Peyer's patch (tissue), 4 donors: ENCODE results near the gene TTYH3. TPM values are rescaled to one million over a fixed set of nuclear protein-coding genes. Genes with fewer than 3 reads are reported as not detected.

Experiments
- DNase-seq, 3 donors: peaks; one replicate each; pipeline ENCODE4 v3.0.0-alpha.2; 2017 to 2019
- H3K27ac ChIP-seq, 4 donors: fragments of 200-600 bp; sonication (generic); one replicate each; pipeline ENCODE4 v1.5.1; 2016 to 2019
- H3K27me3 ChIP-seq, 2 donors: fragments of 200-600 bp; sonication (generic); one replicate each; pipeline ENCODE4 v1.5.1; 2019
- H3K36me3 ChIP-seq, 3 donors: fragments of 200-600 bp; sonication (generic); one replicate each; pipeline ENCODE4 v1.5.1; 2016 to 2019
- H3K4me1 ChIP-seq, 4 donors: fragments of 200-600 bp; sonication (generic); one replicate each; pipeline ENCODE4 v1.5.1; 2016 to 2019
- H3K4me3 ChIP-seq, 4 donors: fragments of 200-600 bp; sonication (generic); 1 replicate in 3 of 4; 2 replicates in 1 of 4; pipeline ENCODE4 v1.5.1; 2016 to 2019; ENCODE audit warnings: mild to moderate bottlenecking in 1 of 4
- H3K9me3 ChIP-seq, 4 donors: fragments of 200-600 bp; sonication (generic); one replicate each; pipeline ENCODE4 v1.5.1; 2016 to 2019; ENCODE audit warnings: mild to moderate bottlenecking in 1 of 4
- CTCF ChIP-seq, 6 experiments: fragments of 450-650 bp in 4 of 6; fragments of 200-600 bp in 2 of 6; sonication (generic) in 1 of 6; IDR thresholded peaks; one replicate each; pipeline ENCODE4 v1.5.1; 2017 to 2019; ENCODE audit warnings: antibody characterized with exemption in 6 of 6, mild to moderate bottlenecking in 3 of 6, moderate library complexity in 1 of 6
- POLR2A ChIP-seq, 2 donors: fragments of 450-650 bp; IDR thresholded peaks; one replicate each; pipeline ENCODE4 v1.5.1; 2017; ENCODE audit warnings: antibody characterized with exemption in 2 of 2, mild to moderate bottlenecking in 2 of 2, moderate library complexity in 2 of 2
- total RNA-seq, 4 donors: library from RNA; depleted of rRNA; stranded (reverse); fragments of >200 nt; gene quantifications; one replicate each; pipeline ENCODE4 v1.1.0, GENCODE V29; 2016

TTYH3 gene
- total RNA-seq, 4 donors from 2014 or later, result 61.8 to 99.9 (median 83.4) TPM

DNA sequence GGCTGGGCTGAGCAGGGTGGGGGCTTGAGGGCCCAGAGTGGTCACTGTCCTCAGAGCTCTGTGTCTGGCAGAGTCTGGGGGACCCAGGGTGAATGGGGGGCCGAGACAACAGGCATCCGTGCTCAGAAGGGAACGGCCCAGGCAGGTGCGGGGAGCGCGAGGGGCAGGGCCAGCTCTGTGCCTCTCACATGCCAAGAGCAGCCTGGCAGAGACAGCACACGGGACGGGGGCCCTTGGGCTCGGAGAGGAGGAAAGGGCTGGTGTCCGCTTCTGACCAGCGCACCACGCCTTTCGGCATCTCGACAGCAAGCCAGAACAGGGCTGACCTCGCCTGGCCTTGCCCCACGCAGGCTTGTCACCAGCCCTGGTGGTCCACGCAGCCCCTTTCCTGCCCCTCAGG is 69.6 kb downstream of the TTYH3 start:
- Histone ChIP-seq H3K4me1 (peaks cover 0 to 13% (median 0%) of the 10 kb centered on the region in 4 donors), H3K36me3 (no peaks in the 10 kb centered on the region), H3K9me3 (no peaks in the 10 kb centered on the region), H3K27ac (no peak overlapping the region), H3K27me3 (no peaks in the 10 kb centered on the region), H3K4me3 (no peak overlapping the region)
- TF ChIP-seq POLR2A (IDR thresholded peaks at IDR 0.05) (no peak), CTCF (IDR thresholded peaks at IDR 0.05) (no peak)
- DNase-seq, result no peak

GRCh38 chr7:2701832-2702593 is 70.2 kb downstream of the TTYH3 start:
- no peak for DNase-seq
- TF ChIP-seq CTCF (IDR thresholded peaks at IDR 0.05) (no peak), POLR2A (IDR thresholded peaks at IDR 0.05) (no peak)
- Histone ChIP-seq H3K4me1 (peaks cover 0 to 13% (median 0%) of the 10 kb centered on the region in 4 donors), H3K4me3 (no peak overlapping the region), H3K9me3 (no peaks in the 10 kb centered on the region), H3K27me3 (no peaks in the 10 kb centered on the region), H3K27ac (no peak overlapping the region), H3K36me3 (no peaks in the 10 kb centered on the region)

GRCh38 chr7:2702594-2702957 is 70.8 kb downstream of the TTYH3 start:
- no peaks in the 10 kb centered on the region for H3K9me3 ChIP-seq
- no peaks in the 10 kb centered on the region for H3K27me3 ChIP-seq
- H3K27ac ChIP-seq, result no peak overlapping the region
- H3K36me3 ChIP-seq, result no peaks in the 10 kb centered on the region
- H3K4me1 ChIP-seq, result peaks cover 0 to 13% (median 0%) of the 10 kb centered on the region in 4 donors
- TF ChIP-seq POLR2A (IDR thresholded peaks at IDR 0.05) (no peak), CTCF (IDR thresholded peaks at IDR 0.05) (no peak)
- H3K4me3 ChIP-seq, result no peak overlapping the region
- DNase-seq, result no peak

- TF ChIP-seq POLR2A (IDR thresholded peaks at IDR 0.05), result no peak
- no peak for TF ChIP-seq CTCF (IDR thresholded peaks at IDR 0.05)
- Histone ChIP-seq H3K27ac (no peak overlapping the region), H3K4me1 (peaks cover 0 to 14% (median 8%) of the 10 kb centered on the region in 4 donors), H3K4me3 (no peak overlapping the region), H3K9me3 (no peaks in the 10 kb centered on the region), H3K36me3 (no peaks in the 10 kb centered on the region), H3K27me3 (no peaks in the 10 kb centered on the region)
- DNase-seq, result no peak
Observed at GRCh38 chr7:2705371-2706096, 73.7 kb downstream of the TTYH3 start.

DNA sequence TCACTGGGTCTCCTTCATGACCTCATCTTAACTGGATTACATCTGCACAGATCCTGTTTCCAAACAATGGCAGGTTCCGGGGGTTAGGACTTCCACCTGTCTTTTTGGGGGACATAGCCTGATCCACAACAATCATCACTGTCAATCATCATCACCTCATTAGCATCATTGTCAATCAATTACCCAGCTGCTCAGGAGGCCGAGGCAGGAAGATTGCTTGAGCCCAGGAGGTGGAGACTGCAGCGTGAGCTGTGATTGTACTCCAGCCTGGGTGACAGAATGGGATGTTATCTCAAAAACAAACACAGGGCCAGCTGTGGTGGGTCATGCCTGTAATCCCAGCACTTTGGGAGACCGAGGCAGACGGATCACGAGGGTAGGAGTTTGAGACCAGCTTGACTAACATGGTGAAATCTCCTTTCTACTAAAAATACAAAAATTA is 74.9 kb downstream of the TTYH3 start:
- peaks cover 0 to 20% (median 14%) of the 10 kb centered on the region in 4 donors for H3K4me1 ChIP-seq
- no peaks in the 10 kb centered on the region for H3K9me3 ChIP-seq
- no peak overlapping the region for H3K27ac ChIP-seq
- no peak for DNase-seq
- H3K27me3 ChIP-seq, result no peaks in the 10 kb centered on the region
- TF ChIP-seq CTCF (IDR thresholded peaks at IDR 0.05), result no peak
- no peak for TF ChIP-seq POLR2A (IDR thresholded peaks at IDR 0.05)
- H3K36me3 ChIP-seq, result no peaks in the 10 kb centered on the region
- H3K4me3 ChIP-seq, result no peak overlapping the region
